ENCODE measurements around the gene ST8SIA1. TPM values are rescaled to one million over a fixed set of nuclear protein-coding genes. Genes with fewer than 3 reads are reported as not detected.

ST8SIA1 gene
- total and polyA plus RNA-seq, 2 of the 8 experiments (the other 6 are each of a cell fraction or from before 2014, with no cell fraction given), result 1.9 to 4.4 TPM

GRCh38 chr12:22262309-22262708 lies 72.2 kb downstream of the ST8SIA1 start:
- ChIA-PET CTCF (ENCODE audit: partially characterized antibody) (interaction anchor here (1.0 to 2.3 kb wide), 3 partner anchors 9 to 223 kb away, joined by 3 to 6 read pairs (median 4); no protein-coding TSS in a partner anchor), POLR2A (ENCODE audit: partially characterized antibody) (no interaction called here)
- Histone ChIP-seq H3K27ac (ENCODE audit: low read depth, low read length) (no peak overlapping the region), H3K56ac (replicated peaks; ENCODE audit: insufficient read length, low read depth, low read length) (no peak overlapping the region), H2AK5ac (ENCODE audit: low read depth, low read length) (no peak overlapping the region), H3K4me3 (ENCODE audit: extremely low read depth in 1 of 4, insufficient read depth in 2 of 4, low read depth in 3 of 4, low read length in 4 of 4) (no peak overlapping the region), H3K36me3 (ENCODE audit: control insufficient read depth in 2 of 4, insufficient read depth in 4 of 4, low read length in 3 of 4) (no peaks in the 10 kb centered on the region), H2BK5ac (ENCODE audit: low read depth, low read length) (no peak overlapping the region), H2BK15ac (ENCODE audit: low read length) (no peak overlapping the region), H3K4me2 (ENCODE audit: insufficient read depth in 1 of 2, low read depth in 2 of 2, low read length in 2 of 2) (no peak overlapping the region), H2BK12ac (ENCODE audit: low read depth, low read length) (no peak overlapping the region), H3K18ac (ENCODE audit: extremely low read depth, low read length) (no peak overlapping the region), H3K9ac (replicated peaks in 1 of 4; ENCODE audit: extremely low read depth in 1 of 4, low read depth in 3 of 4, low read length in 3 of 4) (no peak overlapping the region), H4K8ac (ENCODE audit: extremely low read depth, insufficient read depth, low read length) (no peak overlapping the region), H4K5ac (ENCODE audit: insufficient read length, low read depth, low read length) (no peak overlapping the region), H3K23ac (ENCODE audit: insufficient read length) (no peak overlapping the region), H4K20me1 (replicated peaks in 1 of 2; ENCODE audit: control insufficient read depth in 1 of 2, insufficient read depth in 2 of 2, low read length in 2 of 2) (no peaks in the 10 kb centered on the region), H3K23me2 (ENCODE audit: low read depth, low read length) (no peaks in the 10 kb centered on the region), H4K91ac (replicated peaks; ENCODE audit: insufficient read length, low read length) (no peak overlapping the region), H3K9me3 (ENCODE audit: insufficient read depth in 2 of 2, low read depth in 1 of 2, low read length in 1 of 2) (no peaks in the 10 kb centered on the region), H3K79me2 (ENCODE audit: control insufficient read depth in 1 of 2, insufficient read depth in 2 of 2, low read length in 2 of 2) (no peaks in the 10 kb centered on the region), H3K4me1 (replicated peaks in 1 of 4; ENCODE audit: control insufficient read depth in 3 of 4, insufficient read depth in 4 of 4, low read length in 3 of 4) (peaks cover 0 to 5% (median 2%) of the 10 kb centered on the region in 4 experiments; a peak in 2 of 7 replicates), H2BK20ac (ENCODE audit: low read length) (no peak overlapping the region), H2AFZ (ENCODE audit: low read length) (no peak overlapping the region; the same call in 1 of the 2 replicates), H2BK120ac (replicated peaks; ENCODE audit: low read depth, low read length) (no peak overlapping the region), H3K27me3 (replicated peaks in 1 of 4; ENCODE audit: control insufficient read depth in 3 of 4, extremely low read depth in 1 of 4, insufficient read depth in 3 of 4, low read length in 3 of 4) (no peaks in the 10 kb centered on the region), H3K79me1 (ENCODE audit: low read depth, low read length) (no peaks in the 10 kb centered on the region), H3K4ac (replicated peaks; ENCODE audit: insufficient read length, low read depth, low read length) (no peak overlapping the region), H3K14ac (ENCODE audit: insufficient read length) (no peak overlapping the region)
- no peak for DNase-seq (ENCODE audit: low read depth in 1 of 2, low spot score in 2 of 2)
- TF ChIP-seq CEBPB (IDR thresholded peaks at IDR 0.05; ENCODE audit: low read depth, low read length), result peak; percentile 71
- TF ChIP-seq CHD1 (IDR thresholded peaks at IDR 0.05; ENCODE audit: low read depth, low read length), result no peak
- no peak for TF ChIP-seq KDM5A (IDR thresholded peaks at IDR 0.05; ENCODE audit: low read length)
- FAIRE-seq, result no peak
- WGBS, 2 experiments (ENCODE audit: extremely low coverage in 1 of 2, insufficient coverage in 1 of 2, insufficient read length in 1 of 2, insufficient replicate concordance in 2 of 2, low coverage in 1 of 2, low lambda C conversion rate in 2 of 2, missing lambda C conversion rate in 1 of 2), result 50% methylated on average over 2 of the region's 2 CpGs; no CpG with 5 or more reads in 1 of the 2 experiments
